Mesenchymal stem cell (in vitro differentiated cells and primary cell): ENCODE results near the gene EAF1.

Source experiments
- DNase-seq: peaks from one replicate; pipeline ENCODE4 v3.0.0-alpha.2; 2013
- H2AFZ ChIP-seq: one replicate; pipeline ENCODE4 v1.6.1; 2013; ENCODE audit warnings: low read depth, mild to moderate bottlenecking, control low read depth, inconsistent platforms, low read length, moderate library complexity
- H2AK5ac ChIP-seq: 2 replicates; pipeline ENCODE4 v1.6.1; 2013; ENCODE audit warnings: low read length, moderate library complexity, mild to moderate bottlenecking, inconsistent platforms; ENCODE audit not compliant: severe bottlenecking
- H2BK120ac ChIP-seq: one replicate; pipeline ENCODE4 v1.6.1; 2013; ENCODE audit warnings: low read depth, mild to moderate bottlenecking, inconsistent platforms, low read length, moderate library complexity
- H2BK12ac ChIP-seq, 2 experiments: one replicate each; pipeline ENCODE4 v1.6.1; 2013; ENCODE audit warnings: inconsistent platforms in 2 of 2, low read length in 2 of 2, mild to moderate bottlenecking in 2 of 2, moderate library complexity in 2 of 2, control low read depth in 1 of 2
- H2BK15ac ChIP-seq: one replicate; pipeline ENCODE4 v1.6.1; 2013; ENCODE audit warnings: mild to moderate bottlenecking, low read depth, inconsistent platforms; ENCODE audit not compliant: poor library complexity, severe bottlenecking
- H2BK5ac ChIP-seq: 2 replicates; pipeline ENCODE4 v1.6.1; 2013; ENCODE audit warnings: low read depth, mild to moderate bottlenecking, low read length, control low read depth, inconsistent platforms; ENCODE audit not compliant: poor library complexity, severe bottlenecking
- H3K14ac ChIP-seq, 2 experiments: one replicate each; pipeline ENCODE4 v1.6.1; 2013; ENCODE audit warnings: inconsistent platforms in 2 of 2, low read length in 2 of 2, control low read depth in 1 of 2, mild to moderate bottlenecking in 1 of 2, moderate library complexity in 1 of 2
- H3K18ac ChIP-seq, 2 experiments: one replicate each; pipeline ENCODE4 v1.6.1; 2013; ENCODE audit warnings: inconsistent platforms in 2 of 2, low read length in 2 of 2, control low read depth in 1 of 2, low read depth in 1 of 2, mild to moderate bottlenecking in 1 of 2
- H3K23ac ChIP-seq, 2 experiments: one replicate each; pipeline ENCODE4 v1.6.1; 2013; ENCODE audit warnings: inconsistent platforms in 2 of 2, low read length in 2 of 2, mild to moderate bottlenecking in 2 of 2, moderate library complexity in 2 of 2, control low read depth in 1 of 2
- H3K27ac ChIP-seq: 2 replicates; pipeline ENCODE4 v1.5.1; 2013; ENCODE audit warnings: mild to moderate bottlenecking, moderate library complexity, low read length, control low read depth, inconsistent platforms; ENCODE audit not compliant: poor library complexity, severe bottlenecking
- H3K27me3 ChIP-seq, 2 experiments: 2 replicates each; pipeline versions ENCODE4 v1.6.1 to v1.7.0; 2013; ENCODE audit warnings: low read length in 2 of 2, mild to moderate bottlenecking in 2 of 2, moderate library complexity in 2 of 2, control low read depth in 1 of 2, inconsistent platforms in 1 of 2; ENCODE audit not compliant: control insufficient read depth in 1 of 2, insufficient read depth in 1 of 2
- H3K36me3 ChIP-seq, 2 experiments: 2 replicates each; pipeline versions ENCODE4 v1.6.1 to v1.7.0; 2013; ENCODE audit warnings: low read length in 2 of 2, control low read depth in 1 of 2, inconsistent platforms in 1 of 2, low read depth in 1 of 2, mild to moderate bottlenecking in 1 of 2; ENCODE audit not compliant: insufficient read depth in 2 of 2, control insufficient read depth in 1 of 2
- H3K4ac ChIP-seq, 2 experiments: one replicate each; pipeline ENCODE4 v1.6.1; 2013; ENCODE audit warnings: inconsistent platforms in 2 of 2, low read length in 2 of 2, mild to moderate bottlenecking in 2 of 2, moderate library complexity in 2 of 2, control low read depth in 1 of 2, low read depth in 1 of 2
- H3K4me1 ChIP-seq: 2 replicates; pipeline ENCODE4 v1.6.1; 2013; ENCODE audit warnings: low read depth, low read length, control low read depth; ENCODE audit not compliant: control insufficient read depth, insufficient read depth
- H3K4me2 ChIP-seq: 2 replicates; pipeline ENCODE4 v1.6.1; 2013; ENCODE audit warnings: low read length, mild to moderate bottlenecking, inconsistent platforms; ENCODE audit not compliant: poor library complexity, severe bottlenecking
- H3K4me3 ChIP-seq, 2 experiments: 2 replicates each; pipeline versions ENCODE4 v1.5.1 to v1.7.0; 2013; ENCODE audit warnings: low read length in 2 of 2, mild to moderate bottlenecking in 2 of 2, control low read depth in 1 of 2, low read depth in 1 of 2; ENCODE audit not compliant: insufficient read depth in 1 of 2
- H3K79me1 ChIP-seq: replicated peaks from 2 replicates; pipeline ENCODE4 v1.6.1; 2013; ENCODE audit warnings: mild to moderate bottlenecking, control low read depth, low read length, inconsistent platforms; ENCODE audit not compliant: poor library complexity, severe bottlenecking
- H3K9ac ChIP-seq: 2 replicates; pipeline ENCODE4 v1.7.0; 2013; ENCODE audit warnings: mild to moderate bottlenecking, low read length, moderate library complexity
- H3K9me3 ChIP-seq: 2 replicates; pipeline ENCODE4 v1.7.0; 2013; ENCODE audit warnings: mild to moderate bottlenecking, low read length; ENCODE audit not compliant: control insufficient read depth
- H4K8ac ChIP-seq: one replicate; pipeline ENCODE4 v1.6.1; 2013; ENCODE audit warnings: inconsistent platforms, mild to moderate bottlenecking, low read length, moderate library complexity
- H4K91ac ChIP-seq: one replicate; pipeline ENCODE4 v1.6.1; 2013; ENCODE audit warnings: mild to moderate bottlenecking, low read length, inconsistent platforms
- WGBS: methylation state at CpG from one replicate; pipeline ENCODE4 v1.1.7; 2013; ENCODE audit warnings: mixed read lengths; 5-methylcytosine and 5-hydroxymethylcytosine counted together

The EAF1 gene

DNA sequence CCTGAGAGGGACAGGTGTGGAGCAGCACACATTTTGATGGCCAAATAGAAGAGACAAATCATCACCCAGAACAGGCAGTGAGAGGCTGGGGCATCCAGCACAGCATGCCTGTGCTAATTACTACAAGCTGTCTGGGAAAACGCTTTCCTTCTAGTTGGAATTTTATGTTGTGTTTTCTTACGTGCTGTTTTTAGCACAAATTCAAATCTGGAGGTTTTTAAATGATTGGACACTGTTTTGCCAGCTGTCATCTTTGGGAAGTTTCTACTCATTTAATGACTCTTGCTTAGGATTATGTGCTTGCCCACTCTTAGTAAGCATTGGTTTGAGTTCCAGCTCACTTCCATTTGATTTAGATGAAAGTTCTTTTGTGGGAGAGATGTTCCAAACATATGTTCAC, 43.5 kb downstream of the EAF1 start:
- Histone ChIP-seq H2BK120ac (no peak overlapping the region), H4K8ac (no peak overlapping the region), H3K27ac (no peak overlapping the region), H3K9me3 (no peaks in the 10 kb centered on the region), H3K9ac (no peak overlapping the region), H2BK12ac (no peak overlapping the region), H3K4me2 (no peak overlapping the region), H3K4ac (no peak overlapping the region), H4K91ac (no peak overlapping the region), H3K4me3 (no peak overlapping the region), H3K27me3 (no peaks in the 10 kb centered on the region), H3K79me1 (no peaks in the 10 kb centered on the region), H2BK15ac (no peak overlapping the region), H3K23ac (no peak overlapping the region), H2AK5ac (no peak overlapping the region), H3K14ac (no peak overlapping the region), H3K36me3 (peaks cover 0 to 30% of the 10 kb centered on the region in 2 experiments), H2AFZ (no peak overlapping the region), H2BK5ac (no peak overlapping the region), H3K18ac (no peak overlapping the region), H3K4me1 (no peaks in the 10 kb centered on the region)
- no peak for DNase-seq
- 93% methylated on average over 2 of the region's 2 CpGs for whole genome bisulfite sequencing

DNA sequence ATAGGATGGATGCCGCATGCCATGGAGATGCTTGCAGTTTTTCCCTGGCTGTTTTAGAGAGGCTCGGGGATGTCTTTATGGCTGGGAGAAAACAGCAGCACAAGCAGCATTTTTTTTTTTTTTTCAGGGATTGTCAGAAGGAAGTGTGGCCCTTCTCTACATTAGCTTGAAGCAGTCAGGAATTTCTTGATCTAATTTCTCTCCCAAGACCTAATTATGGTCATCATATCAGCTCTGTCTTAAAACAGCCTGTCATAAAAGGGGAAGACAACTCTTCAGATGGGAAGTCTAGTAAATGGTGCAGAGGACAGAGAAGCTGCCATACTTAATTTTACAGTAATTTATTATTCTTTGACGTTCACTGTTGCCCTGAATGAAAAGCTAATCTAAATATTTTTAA, 44.5 kb downstream of the EAF1 start:
- Histone ChIP-seq H3K4me1 (no peaks in the 10 kb centered on the region), H2BK15ac (no peak overlapping the region), H3K14ac (no peak overlapping the region), H2BK12ac (no peak overlapping the region), H3K9me3 (no peaks in the 10 kb centered on the region), H3K36me3 (peaks cover 0 to 28% of the 10 kb centered on the region in 2 experiments), H2AK5ac (no peak overlapping the region), H2BK120ac (no peak overlapping the region), H3K23ac (no peak overlapping the region), H4K91ac (no peak overlapping the region), H3K27ac (no peak overlapping the region), H3K4ac (no peak overlapping the region), H2AFZ (no peak overlapping the region), H3K27me3 (no peaks in the 10 kb centered on the region), H3K4me2 (no peak overlapping the region), H3K18ac (no peak overlapping the region), H2BK5ac (no peak overlapping the region), H3K79me1 (no peaks in the 10 kb centered on the region), H3K4me3 (no peak overlapping the region), H4K8ac (no peak overlapping the region), H3K9ac (no peak overlapping the region)
- DNase-seq = no peak
- 50% methylated on average over 2 of the region's 3 CpGs for WGBS

DNA sequence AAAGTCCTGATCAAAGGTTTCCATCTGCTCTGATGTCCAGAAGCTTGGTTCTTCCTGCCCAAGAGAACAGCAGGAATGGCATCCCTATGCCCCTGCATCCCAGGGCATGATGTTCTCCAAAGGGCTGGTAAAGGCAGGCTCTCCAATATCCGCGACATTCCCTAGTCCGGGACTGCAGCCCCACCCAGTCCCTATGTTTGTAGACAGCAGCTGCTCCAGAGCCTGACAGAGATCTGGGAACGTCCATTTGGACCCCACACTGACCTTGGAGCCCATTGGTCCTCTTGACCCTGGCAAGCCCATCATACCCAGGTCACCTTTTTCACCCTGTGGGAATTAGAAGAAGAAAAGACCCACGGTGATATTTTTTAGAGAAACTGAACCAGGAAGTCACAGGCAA, 47.8 kb downstream of the EAF1 start:
- Histone ChIP-seq H3K4me1 (no peaks in the 10 kb centered on the region), H3K36me3 (peaks cover 0 to 25% of the 10 kb centered on the region in 2 experiments), H3K79me1 (no peaks in the 10 kb centered on the region), H3K4me2 (no peak overlapping the region), H3K9ac (no peak overlapping the region), H3K27me3 (no peaks in the 10 kb centered on the region), H2AFZ (no peak overlapping the region), H4K8ac (no peak overlapping the region), H3K9me3 (no peaks in the 10 kb centered on the region), H3K23ac (no peak overlapping the region), H2AK5ac (no peak overlapping the region), H4K91ac (no peak overlapping the region), H3K4ac (no peak overlapping the region), H3K18ac (no peak overlapping the region), H2BK5ac (no peak overlapping the region), H3K4me3 (no peak overlapping the region), H2BK120ac (no peak overlapping the region), H2BK12ac (no peak overlapping the region), H2BK15ac (no peak overlapping the region), H3K14ac (no peak overlapping the region), H3K27ac (no peak overlapping the region)
- no peak for DNase-seq
- WGBS = 50% methylated on average over 5 of the region's 5 CpGs

DNA sequence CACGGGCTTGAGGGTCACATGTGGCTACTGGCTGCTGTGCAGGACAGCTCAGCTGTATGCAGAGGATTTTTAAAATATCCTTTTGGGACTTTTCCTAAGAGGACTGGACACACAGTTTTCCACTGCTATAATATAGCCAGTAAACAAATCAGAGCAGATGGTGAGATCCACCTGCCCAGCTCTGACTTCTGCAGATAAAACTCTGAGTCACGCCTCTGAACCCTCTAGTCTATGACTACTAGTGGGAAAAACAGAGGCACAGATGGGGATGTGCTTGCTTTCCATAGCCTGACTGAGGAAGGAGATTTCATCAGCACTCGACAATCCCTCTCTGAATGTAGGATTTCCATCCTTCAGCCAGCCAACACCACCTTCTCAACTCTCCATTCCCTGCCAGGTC, 49.0 kb downstream of the EAF1 start:
- Histone ChIP-seq H4K8ac (no peak overlapping the region), H3K4ac (no peak overlapping the region), H3K36me3 (peaks cover 0 to 21% of the 10 kb centered on the region in 2 experiments), H3K14ac (no peak overlapping the region), H2BK12ac (no peak overlapping the region), H2AFZ (no peak overlapping the region), H3K23ac (no peak overlapping the region), H2BK15ac (no peak overlapping the region), H3K27me3 (no peaks in the 10 kb centered on the region), H2AK5ac (no peak overlapping the region), H2BK120ac (no peak overlapping the region), H3K4me2 (no peak overlapping the region), H2BK5ac (no peak overlapping the region), H4K91ac (no peak overlapping the region), H3K18ac (no peak overlapping the region), H3K9me3 (no peaks in the 10 kb centered on the region), H3K4me1 (no peaks in the 10 kb centered on the region), H3K79me1 (no peaks in the 10 kb centered on the region), H3K4me3 (no peak overlapping the region), H3K27ac (no peak overlapping the region), H3K9ac (no peak overlapping the region)
- no peak for DNase-seq
- WGBS = 84% methylated on average over 3 of the region's 3 CpGs
